ENCODE measurements around the gene SLC13A5.
"Not testable (repeated sequence)": the region's sequence is repeated elsewhere in the genome, so short reads cannot be mapped to it uniquely, and the experiment has no call there.

The SLC13A5 gene

GRCh38 chr17:6710317-6710716 is 2.9 kb downstream of the SLC13A5 start:
- DNase-seq, result no peak

GRCh38 chr17:6708357-6708961 is 4.7 kb downstream of the SLC13A5 start:
- DNase-seq, result no peak

- DNase-seq, result no peak
These were observed 6.2 kb downstream of the SLC13A5 start for GRCh38 chr17:6706996-6707395.

GRCh38 chr17:6706499-6706898 is 6.7 kb downstream of the SLC13A5 start:
- no peak for DNase-seq

GRCh38 chr17:6704470-6705052 is 8.6 kb downstream of the SLC13A5 start:
- no peak for DNase-seq

- no peak for DNase-seq
These were observed 9.4 kb downstream of the SLC13A5 start for GRCh38 chr17:6703751-6704150.

- DNase-seq, result no peak
These were observed 10.5 kb downstream of the SLC13A5 start for GRCh38 chr17:6702567-6703215.

- no peak for DNase-seq
These were observed 11.4 kb downstream of the SLC13A5 start for GRCh38 chr17:6701719-6702118.

- DNase-seq, result no peak
These were observed 12.2 kb downstream of the SLC13A5 start for GRCh38 chr17:6700948-6701307.

GRCh38 chr17:6699997-6700947 is 12.9 kb downstream of the SLC13A5 start:
- no peak for DNase-seq

- DNase-seq, result no peak
These were observed 15.2 kb downstream of the SLC13A5 start for GRCh38 chr17:6698004-6698403.

- no peak for DNase-seq
These were observed 16.3 kb downstream of the SLC13A5 start for GRCh38 chr17:6696906-6697305.

GRCh38 chr17:6695565-6695964 is 17.6 kb downstream of the SLC13A5 start:
- DNase-seq, result no peak

- DNase-seq, result no peak
These were observed 18.1 kb downstream of the SLC13A5 start for GRCh38 chr17:6695051-6695450.

- DNase-seq, result not testable (repeated sequence)
These were observed 21.2 kb downstream of the SLC13A5 start for GRCh38 chr17:6691958-6692357.

GRCh38 chr17:6691546-6691945 is 21.6 kb downstream of the SLC13A5 start:
- DNase-seq, result no peak

GRCh38 chr17:6690641-6691040 is 22.5 kb downstream of the SLC13A5 start:
- DNase-seq, result no peak

- no peak for DNase-seq
These were observed 24.2 kb downstream of the SLC13A5 start for GRCh38 chr17:6688944-6689343.

GRCh38 chr17:6686026-6686425 is 27.1 kb downstream of the SLC13A5 start:
- DNase-seq, result no peak

- DNase-seq, result no peak
These were observed 28.0 kb downstream of the SLC13A5 start for GRCh38 chr17:6684881-6685767.

GRCh38 chr17:6684460-6684783 is 28.7 kb downstream of the SLC13A5 start:
- DNase-seq, result no peak

- no peak for DNase-seq
These were observed 29.3 kb downstream of the SLC13A5 start for GRCh38 chr17:6683730-6684459.
